ENCODE measurements around the gene ATP11A.
A peak's percentile ranks its signal among the peaks of the same experiment; 100 is the strongest.

The ATP11A gene

GRCh38 chr13:112818040-112818697 lies 128.3 kb downstream of the ATP11A start:
- H3K9me3 Mint-ChIP-seq, result no peaks in the 10 kb centered on the region
- DNase-seq (ENCODE audit: low spot score in 2 of 2), result no peak
- no peak overlapping the region for H3K27ac Mint-ChIP-seq
- H3K4me3 Mint-ChIP-seq, result no peak overlapping the region
- H3K4me1 Mint-ChIP-seq, result no peaks in the 10 kb centered on the region
- no peak for ATAC-seq
- H3K36me3 Mint-ChIP-seq, result peaks cover 55% of the 10 kb centered on the region

DNA sequence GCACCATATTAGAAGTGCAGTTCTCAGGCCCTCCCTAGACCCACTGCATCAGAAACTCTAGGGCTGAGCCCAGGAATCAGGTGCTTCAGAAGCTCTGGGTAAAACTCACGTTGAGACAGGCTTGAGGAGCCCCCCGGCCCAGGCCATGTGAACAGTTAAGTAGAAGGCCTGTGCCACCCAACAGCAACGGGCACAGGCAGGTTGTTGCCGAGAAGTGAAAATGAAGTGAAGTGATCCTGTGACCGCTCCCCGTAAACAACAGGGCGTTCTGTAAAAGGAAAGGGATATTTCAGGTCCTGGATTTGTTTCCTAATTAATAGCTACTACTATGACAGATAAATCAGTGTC lies 128.8 kb downstream of the ATP11A start:
- ATAC-seq, result no peak
- Mint-ChIP-seq H3K4me1 (no peaks in the 10 kb centered on the region), H3K9me3 (no peaks in the 10 kb centered on the region), H3K36me3 (peaks cover 59% of the 10 kb centered on the region), H3K4me3 (no peak overlapping the region), H3K27ac (no peak overlapping the region)
- no peak for DNase-seq (ENCODE audit: low spot score in 2 of 2)

DNA sequence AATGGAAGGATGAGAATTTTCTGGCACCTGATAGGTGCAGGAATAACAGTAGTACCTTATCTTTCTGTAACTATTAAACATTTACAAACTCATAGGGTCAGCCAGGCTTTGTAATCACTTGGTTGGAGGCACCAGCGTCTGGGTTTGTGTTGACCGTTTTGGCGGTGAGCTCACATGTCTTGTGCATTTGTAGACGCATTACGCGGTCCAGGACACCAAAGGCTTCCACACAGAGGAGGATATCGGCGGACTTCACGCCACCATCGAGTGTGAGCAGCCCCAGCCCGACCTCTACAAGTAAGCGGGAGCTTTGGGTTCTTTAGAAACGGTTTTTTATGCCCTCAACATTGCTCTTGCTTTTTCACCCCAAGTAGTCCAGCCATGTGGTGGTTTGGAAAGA lies 129.3 kb downstream of the ATP11A start:
- no peak for DNase-seq (ENCODE audit: low spot score in 2 of 2)
- Mint-ChIP-seq H3K27ac (no peak overlapping the region), H3K9me3 (no peaks in the 10 kb centered on the region)

DNA sequence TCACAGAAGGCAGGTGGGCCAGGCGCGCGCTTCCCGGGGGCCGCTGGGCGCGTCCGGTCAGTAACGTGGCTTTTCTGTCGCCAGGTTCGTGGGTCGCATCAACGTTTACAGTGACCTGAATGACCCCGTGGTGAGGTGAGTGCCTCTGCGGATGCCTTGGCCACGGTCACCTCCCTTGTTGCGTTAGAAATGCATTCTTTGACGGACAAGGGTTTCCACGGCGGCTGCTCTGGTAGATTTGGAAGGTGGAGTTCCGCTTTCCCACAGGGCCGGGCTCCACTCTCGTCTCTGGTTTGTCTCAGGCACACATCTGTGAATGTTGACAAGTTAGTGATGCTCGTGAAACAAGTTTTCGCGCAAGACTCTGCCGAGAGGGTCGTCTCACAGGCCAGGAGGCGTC lies 130.0 kb downstream of the ATP11A start:
- H3K36me3 Mint-ChIP-seq, result peaks cover 68% of the 10 kb centered on the region

More for the DNA sequence above, 129.3 kb downstream of the ATP11A start:
- Mint-ChIP-seq H3K4me3 (no peak overlapping the region), H3K36me3 (peaks cover 61% of the 10 kb centered on the region), H3K4me1 (no peaks in the 10 kb centered on the region)
- ATAC-seq, result no peak

GRCh38 chr13:112820318-112820717 lies 130.5 kb downstream of the ATP11A start:
- no peaks in the 10 kb centered on the region for H3K4me1 Mint-ChIP-seq
- H3K36me3 Mint-ChIP-seq, result peaks cover 68% of the 10 kb centered on the region
- ATAC-seq (no peak), DNase-seq (ENCODE audit: low spot score in 2 of 2) (no peak)
- no peak overlapping the region for H3K4me3 Mint-ChIP-seq
- no peaks in the 10 kb centered on the region for H3K9me3 Mint-ChIP-seq
- H3K27ac Mint-ChIP-seq, result no peak overlapping the region

More for the DNA sequence above, 130.0 kb downstream of the ATP11A start:
- no peak overlapping the region for H3K4me3 Mint-ChIP-seq
- no peaks in the 10 kb centered on the region for H3K9me3 Mint-ChIP-seq
- ATAC-seq, result no peak
- H3K4me1 Mint-ChIP-seq, result no peaks in the 10 kb centered on the region
- no peak overlapping the region for H3K27ac Mint-ChIP-seq
- DNase-seq (ENCODE audit: low spot score in 2 of 2), result no peak

- no peak for ATAC-seq
- H3K36me3 Mint-ChIP-seq, result peaks cover 68% of the 10 kb centered on the region
- no peak overlapping the region for H3K4me3 Mint-ChIP-seq
- H3K4me1 Mint-ChIP-seq, result no peaks in the 10 kb centered on the region
- H3K9me3 Mint-ChIP-seq, result no peaks in the 10 kb centered on the region
- no peak for DNase-seq (ENCODE audit: low spot score in 2 of 2)
- no peak overlapping the region for H3K27ac Mint-ChIP-seq
Observed at GRCh38 chr13:112821340-112822055, 131.7 kb downstream of the ATP11A start.

DNA sequence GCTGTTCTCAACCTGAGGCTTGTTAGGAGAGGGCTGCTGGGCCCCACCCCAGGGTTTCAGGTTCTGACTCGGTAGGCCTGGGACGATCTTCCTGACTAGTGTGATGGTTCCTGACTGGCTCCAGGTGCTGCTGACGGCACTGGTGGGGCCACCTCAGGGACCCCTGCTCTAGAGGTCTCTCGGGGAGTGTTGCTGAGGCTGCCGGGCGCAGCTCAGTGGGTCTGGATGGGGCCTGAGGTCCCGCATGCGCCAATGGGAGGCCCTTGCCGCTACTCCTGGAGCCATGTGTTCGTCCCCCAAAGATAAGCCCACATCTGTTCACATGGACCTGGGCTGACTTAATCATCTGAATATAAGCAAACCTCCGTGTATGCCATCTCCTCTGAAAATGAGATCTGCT lies 133.0 kb downstream of the ATP11A start:
- ATAC-seq (no peak), DNase-seq (ENCODE audit: low spot score in 2 of 2) (no peak)
- Mint-ChIP-seq H3K36me3 (peaks cover 73% of the 10 kb centered on the region), H3K4me3 (no peak overlapping the region), H3K9me3 (no peaks in the 10 kb centered on the region), H3K27ac (no peak overlapping the region), H3K4me1 (no peaks in the 10 kb centered on the region)

GRCh38 chr13:112824429-112824828 lies 134.6 kb downstream of the ATP11A start:
- Mint-ChIP-seq H3K9me3 (no peaks in the 10 kb centered on the region), H3K27ac (no peak overlapping the region), H3K4me3 (no peak overlapping the region), H3K36me3 (peaks cover 65% of the 10 kb centered on the region), H3K4me1 (no peaks in the 10 kb centered on the region)
- no peak for ATAC-seq
- no peak for DNase-seq (ENCODE audit: low spot score in 2 of 2)

DNA sequence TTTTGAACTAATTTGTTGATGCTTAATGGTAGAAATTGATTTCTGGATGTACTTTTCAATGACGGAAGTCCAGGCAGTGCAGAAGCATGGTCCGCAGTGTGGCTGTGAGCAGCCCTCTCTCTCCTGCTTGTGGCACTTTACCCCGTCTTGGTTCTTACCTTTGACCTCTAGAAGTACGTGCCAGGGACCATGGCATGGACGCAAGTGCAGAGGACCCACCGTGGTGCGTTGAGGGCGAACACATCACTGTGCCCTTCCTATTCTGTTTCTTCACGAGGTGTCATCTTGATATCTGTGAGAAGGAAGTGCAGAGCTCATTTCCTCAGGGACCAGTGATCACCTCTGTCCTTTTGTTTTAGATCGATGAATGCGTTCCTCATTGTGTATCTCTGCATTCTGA lies 135.2 kb downstream of the ATP11A start:
- DNase-seq (ENCODE audit: low spot score in 2 of 2) (no peak), ATAC-seq (no peak)
- Mint-ChIP-seq H3K4me1 (no peaks in the 10 kb centered on the region), H3K9me3 (no peaks in the 10 kb centered on the region), H3K36me3 (peaks cover 58% of the 10 kb centered on the region), H3K27ac (no peak overlapping the region), H3K4me3 (no peak overlapping the region)

- ATAC-seq (no peak), DNase-seq (ENCODE audit: low spot score in 2 of 2) (no peak)
- H3K4me1 Mint-ChIP-seq, result no peaks in the 10 kb centered on the region
- no peaks in the 10 kb centered on the region for H3K9me3 Mint-ChIP-seq
- H3K27ac Mint-ChIP-seq, result no peak overlapping the region
- no peak overlapping the region for H3K4me3 Mint-ChIP-seq
- H3K36me3 Mint-ChIP-seq, result peaks cover 54% of the 10 kb centered on the region
Observed at GRCh38 chr13:112825875-112826274, 136.0 kb downstream of the ATP11A start.

DNA sequence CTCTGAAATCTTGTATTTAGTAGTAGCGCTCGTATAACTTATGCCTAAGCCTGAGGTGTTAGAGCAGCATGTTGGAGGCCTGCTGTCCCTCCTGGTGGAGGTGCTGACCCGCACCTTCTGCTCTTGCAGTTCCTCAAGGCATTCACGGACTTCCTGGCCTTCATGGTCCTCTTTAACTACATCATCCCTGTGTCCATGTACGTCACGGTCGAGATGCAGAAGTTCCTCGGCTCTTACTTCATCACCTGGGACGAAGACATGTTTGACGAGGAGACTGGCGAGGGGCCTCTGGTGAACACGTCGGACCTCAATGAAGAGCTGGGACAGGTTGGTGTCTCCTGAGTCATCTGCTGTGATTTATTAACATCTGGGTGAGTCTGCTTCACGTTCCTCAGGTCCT lies 136.7 kb downstream of the ATP11A start:
- H3K4me3 Mint-ChIP-seq, result no peak overlapping the region

DNA sequence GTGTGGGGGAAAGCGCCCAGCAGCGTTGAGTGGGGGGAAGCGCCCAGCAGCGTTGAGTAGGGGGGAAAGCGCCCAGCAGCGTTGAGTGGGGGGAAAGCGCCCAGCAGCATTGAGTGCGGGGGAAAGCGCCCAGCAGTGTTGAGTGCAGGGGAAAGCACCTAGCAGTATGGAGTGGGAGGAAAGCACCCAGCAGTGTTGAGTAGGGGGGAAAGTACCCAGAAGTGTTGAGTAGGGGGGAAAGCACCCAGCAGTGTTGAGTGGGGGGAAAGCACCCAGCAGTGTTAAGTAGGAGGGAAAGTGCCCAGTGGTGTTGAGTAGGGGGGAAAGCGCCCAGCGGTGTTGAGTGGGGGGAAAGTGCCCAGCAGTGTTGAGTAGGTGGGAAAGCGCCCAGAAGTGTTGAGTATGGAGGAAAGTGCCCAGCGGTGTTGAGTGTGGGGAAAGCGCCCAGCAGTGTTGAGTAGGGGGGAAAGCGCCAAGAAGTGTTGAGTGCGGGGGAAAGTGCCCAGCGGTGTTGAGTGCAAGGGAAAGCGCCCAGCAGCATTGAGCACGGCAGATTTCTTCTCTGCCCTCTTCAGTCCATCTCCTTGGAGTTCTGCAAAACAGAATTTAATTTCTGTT lies 138.4 kb downstream of the ATP11A start:
- no peaks in the 10 kb centered on the region for H3K4me1 Mint-ChIP-seq
- ATAC-seq (no peak), DNase-seq (ENCODE audit: low spot score in 2 of 2) (no peak)
- peak overlapping the region; percentile 48 for H3K27ac Mint-ChIP-seq
- no peaks in the 10 kb centered on the region for H3K9me3 Mint-ChIP-seq
- peaks cover 62% of the 10 kb centered on the region for H3K36me3 Mint-ChIP-seq
- H3K4me3 Mint-ChIP-seq, result no peak overlapping the region

More for the DNA sequence above, 136.7 kb downstream of the ATP11A start:
- Mint-ChIP-seq H3K36me3 (peaks cover 58% of the 10 kb centered on the region), H3K4me1 (no peaks in the 10 kb centered on the region), H3K9me3 (no peaks in the 10 kb centered on the region), H3K27ac (no peak overlapping the region)
- ATAC-seq (no peak), DNase-seq (ENCODE audit: low spot score in 2 of 2) (no peak)

DNA sequence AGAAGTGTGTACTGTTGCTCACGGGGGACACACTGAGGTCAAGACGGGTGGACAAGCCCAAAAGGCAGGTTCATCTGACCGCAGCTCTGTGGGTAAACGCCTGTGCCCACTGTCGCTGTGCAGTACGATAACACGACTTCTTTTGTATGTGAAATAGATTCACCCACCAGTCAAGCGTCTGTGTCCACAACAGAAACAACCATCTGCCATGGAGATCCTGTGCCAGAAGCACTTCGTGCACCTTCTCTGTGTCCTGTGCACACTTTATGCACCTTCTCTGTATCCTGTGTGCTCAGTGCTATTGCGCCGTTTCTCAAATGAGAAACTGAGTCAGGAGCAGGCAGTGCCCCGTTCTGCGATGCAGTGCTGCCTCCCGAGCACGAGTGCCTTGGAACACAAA lies 138.9 kb downstream of the ATP11A start:
- Mint-ChIP-seq H3K4me3 (no peak overlapping the region), H3K4me1 (no peaks in the 10 kb centered on the region), H3K36me3 (peaks cover 61% of the 10 kb centered on the region), H3K9me3 (no peaks in the 10 kb centered on the region), H3K27ac (no peak overlapping the region)
- DNase-seq (ENCODE audit: low spot score in 2 of 2), result no peak
- ATAC-seq, result no peak

DNA sequence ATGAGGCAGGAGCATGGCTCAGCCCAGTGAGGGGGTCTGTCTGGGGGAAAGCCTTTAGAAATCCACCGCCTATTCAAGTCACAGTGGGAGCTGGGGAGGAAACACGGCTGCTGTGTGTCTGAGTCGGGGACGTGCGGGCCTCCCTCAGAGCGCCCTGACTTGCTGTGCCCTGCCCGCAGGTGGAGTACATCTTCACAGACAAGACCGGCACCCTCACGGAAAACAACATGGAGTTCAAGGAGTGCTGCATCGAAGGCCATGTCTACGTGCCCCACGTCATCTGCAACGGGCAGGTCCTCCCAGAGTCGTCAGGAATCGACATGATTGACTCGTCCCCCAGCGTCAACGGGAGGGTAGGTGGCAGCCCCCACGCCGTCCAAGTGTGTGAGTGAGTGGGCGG lies 141.4 kb downstream of the ATP11A start:
- ATAC-seq, result no peak
- H3K4me3 Mint-ChIP-seq, result no peak overlapping the region
- no peaks in the 10 kb centered on the region for H3K9me3 Mint-ChIP-seq
- peaks cover 57% of the 10 kb centered on the region for H3K36me3 Mint-ChIP-seq
- H3K27ac Mint-ChIP-seq, result no peak overlapping the region
- H3K4me1 Mint-ChIP-seq, result no peaks in the 10 kb centered on the region
- DNase-seq (ENCODE audit: low spot score in 2 of 2), result no peak

DNA sequence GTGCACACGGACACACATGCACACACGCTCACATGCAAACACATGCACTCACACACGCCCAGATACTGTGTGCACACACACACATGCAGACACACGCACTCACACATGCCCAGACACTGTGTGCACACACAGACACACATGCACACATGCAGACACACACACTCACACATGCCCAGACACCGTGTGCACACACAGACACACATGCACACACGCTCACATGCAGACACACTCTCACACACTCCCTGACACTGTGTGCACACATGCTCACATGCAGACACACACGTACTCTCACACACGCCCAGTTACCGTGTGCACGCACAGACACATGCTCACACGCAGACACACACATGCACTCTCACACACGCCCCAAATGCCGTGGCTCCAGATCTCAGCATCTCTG lies 142.0 kb downstream of the ATP11A start:
- Mint-ChIP-seq H3K27ac (no peak overlapping the region), H3K36me3 (peaks cover 57% of the 10 kb centered on the region), H3K9me3 (no peaks in the 10 kb centered on the region), H3K4me3 (no peak overlapping the region), H3K4me1 (no peaks in the 10 kb centered on the region)
- no peak for DNase-seq (ENCODE audit: low spot score in 2 of 2)
- no peak for ATAC-seq

- no peaks in the 10 kb centered on the region for H3K4me1 Mint-ChIP-seq
- H3K27ac Mint-ChIP-seq, result no peak overlapping the region
- H3K9me3 Mint-ChIP-seq, result no peaks in the 10 kb centered on the region
- H3K4me3 Mint-ChIP-seq, result no peak overlapping the region
- DNase-seq (ENCODE audit: low spot score in 2 of 2) (no peak), ATAC-seq (no peak)
- peaks cover 59% of the 10 kb centered on the region for H3K36me3 Mint-ChIP-seq
Observed at GRCh38 chr13:112832811-112833210, 143.0 kb downstream of the ATP11A start.

Data from stimulated activated effector memory CD8-positive, alpha-beta T cell treated with anti-CD3 and anti-CD28 coated beads, Interleukin-12 subunit alpha, Interleukin-12 subunit beta, amount 100 ng/mL, for 72 hours (primary cell).